Esophagus squamous epithelium (tissue), 4 donors: ENCODE measurements around the gene CAPN2.

Experiments
- POLR2A ChIP-seq, 4 donors: fragments of 450-650 bp; IDR thresholded peaks; one replicate each; pipeline ENCODE4 v1.6.1; 2017; ENCODE audit warnings: antibody characterized with exemption in 4 of 4, mild to moderate bottlenecking in 4 of 4, moderate library complexity in 3 of 4
- TF ChIP-seq, protein P1 (sequence below), 6 experiments: fragments of 450-650 bp in 4 of 6; fragments of 200-600 bp in 2 of 6; sonication (generic) in 2 of 6; IDR thresholded peaks; one replicate each; pipeline ENCODE4 v1.5.1; 2016 to 2019; ENCODE audit warnings: antibody characterized with exemption in 6 of 6, mild to moderate bottlenecking in 4 of 6, moderate library complexity in 4 of 6

DNA sequence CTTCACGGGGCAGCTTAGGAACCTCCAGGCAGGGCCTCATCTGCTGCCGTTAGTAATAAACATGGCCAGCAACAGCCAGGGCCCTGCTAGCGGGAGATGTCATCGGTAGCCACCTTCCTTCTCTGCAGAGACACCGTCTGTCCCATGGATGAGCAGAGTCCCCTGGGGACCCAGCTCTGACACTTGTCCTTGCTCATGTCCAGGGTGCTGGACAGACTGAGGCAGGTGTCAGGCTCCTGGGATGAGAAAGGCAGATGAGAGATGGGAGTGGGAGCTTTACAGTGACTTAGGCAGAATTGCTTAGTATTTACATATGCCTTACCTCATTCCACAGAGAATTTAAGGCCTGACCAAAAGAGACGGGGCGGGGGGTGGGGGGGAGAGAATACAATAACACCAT is 25.0 kb downstream of the CAPN2 start:
- no peak for TF ChIP-seq POLR2A (IDR thresholded peaks at IDR 0.05)
- TF ChIP-seq, protein P1, sequence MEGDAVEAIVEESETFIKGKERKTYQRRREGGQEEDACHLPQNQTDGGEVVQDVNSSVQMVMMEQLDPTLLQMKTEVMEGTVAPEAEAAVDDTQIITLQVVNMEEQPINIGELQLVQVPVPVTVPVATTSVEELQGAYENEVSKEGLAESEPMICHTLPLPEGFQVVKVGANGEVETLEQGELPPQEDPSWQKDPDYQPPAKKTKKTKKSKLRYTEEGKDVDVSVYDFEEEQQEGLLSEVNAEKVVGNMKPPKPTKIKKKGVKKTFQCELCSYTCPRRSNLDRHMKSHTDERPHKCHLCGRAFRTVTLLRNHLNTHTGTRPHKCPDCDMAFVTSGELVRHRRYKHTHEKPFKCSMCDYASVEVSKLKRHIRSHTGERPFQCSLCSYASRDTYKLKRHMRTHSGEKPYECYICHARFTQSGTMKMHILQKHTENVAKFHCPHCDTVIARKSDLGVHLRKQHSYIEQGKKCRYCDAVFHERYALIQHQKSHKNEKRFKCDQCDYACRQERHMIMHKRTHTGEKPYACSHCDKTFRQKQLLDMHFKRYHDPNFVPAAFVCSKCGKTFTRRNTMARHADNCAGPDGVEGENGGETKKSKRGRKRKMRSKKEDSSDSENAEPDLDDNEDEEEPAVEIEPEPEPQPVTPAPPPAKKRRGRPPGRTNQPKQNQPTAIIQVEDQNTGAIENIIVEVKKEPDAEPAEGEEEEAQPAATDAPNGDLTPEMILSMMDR (IDR thresholded peaks at IDR 0.05) = no peak
